GM13977 (cell line): ENCODE measurements around the gene GIMAP1.

Experiments
- DNase-seq: peaks from one replicate; pipeline ENCODE4 v3.0.0; 2012; ENCODE audit warnings: low spot score
- CTCF ChIP-seq: IDR thresholded peaks from 2 replicates; pipeline ENCODE4 v1.5.1; 2012; ENCODE audit warnings: mild to moderate bottlenecking, control low read depth; ENCODE audit not compliant: insufficient read depth; ENCODE audit errors: extremely low read depth, missing control alignments
- in situ Hi-C: fragments of 300-500 bp; cut with MboI; formaldehyde crosslinking; loops from one replicate; pipeline ENCODE4 v1.12.0; 2022; ENCODE audit warnings: low sequenced_read_pairs, low pct_unique_long_range_greater_than_20kb, mixed read lengths, inconsistent platforms; ENCODE audit not compliant: unreplicated experiment

GIMAP1 gene

DNA sequence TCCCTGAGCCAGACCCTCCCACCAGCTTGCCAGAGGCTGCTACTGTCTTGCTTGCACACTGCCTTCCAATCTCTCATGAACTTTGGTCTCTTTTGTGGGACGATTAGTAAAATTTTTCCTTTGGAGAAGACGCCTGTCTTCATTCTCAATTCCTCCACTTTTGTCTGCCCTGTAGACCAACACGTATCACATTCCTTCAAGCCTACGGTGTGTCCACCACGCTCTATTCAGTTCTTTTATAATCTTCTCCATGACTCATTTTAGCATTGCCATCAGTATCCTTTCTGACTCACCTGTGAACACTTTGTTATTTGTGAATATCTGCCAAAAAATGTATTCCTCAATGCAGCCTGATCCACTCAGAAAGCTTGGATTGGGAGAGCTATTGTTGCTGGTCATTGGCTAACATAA is 22.2 kb downstream of the GIMAP1 start:
- TF ChIP-seq CTCF, result no peak
- in situ Hi-C loops, result loop anchor here (10.0 kb wide), 1 partner anchor 284 kb away; the partner anchor contains the start of gene GIMAP8

GRCh38 chr7:150739033-150739432 is 22.6 kb downstream of the GIMAP1 start:
- no peak for DNase-seq
- no peak for TF ChIP-seq CTCF
- in situ Hi-C loops, result loop anchor here (10.0 kb wide), 1 partner anchor 284 kb away; the partner anchor contains the start of gene GIMAP8

More for the DNA sequence above, 22.2 kb downstream of the GIMAP1 start:
- DNase-seq, result no peak

- TF ChIP-seq CTCF, result no peak
- in situ Hi-C loops, result no loop called here
- DNase-seq, result no peak
These were observed 23.6 kb downstream of the GIMAP1 start for GRCh38 chr7:150740053-150740452.

GRCh38 chr7:150742286-150742968 is 26.0 kb downstream of the GIMAP1 start:
- no peak for TF ChIP-seq CTCF
- in situ Hi-C loops, result no loop called here
- DNase-seq, result no peak

GRCh38 chr7:150744041-150744656 is 27.7 kb downstream of the GIMAP1 start:
- DNase-seq, result no peak
- in situ Hi-C loops, result no loop called here
- no peak for TF ChIP-seq CTCF

GRCh38 chr7:150745086-150745485 is 28.7 kb downstream of the GIMAP1 start:
- TF ChIP-seq CTCF, result no peak
- in situ Hi-C loops, result no loop called here

More at GRCh38 chr7:150745086-150745485, 28.7 kb downstream of the GIMAP1 start:
- no peak for DNase-seq
